GM12878 (cell line): Measurements from ENCODE around the gene SPATA6. TPM values are rescaled to one million over a fixed set of nuclear protein-coding genes. Genes with fewer than 3 reads are reported as not detected.

Source experiments
- ATAC-seq: fragments of 200-7000 bp; cut with Tn5 transposase; 3 replicates; pipeline ENCODE4 v1.9.1; 2020; ENCODE audit warnings: mild to moderate bottlenecking, moderate library complexity
- BruUV-seq: library from RNA; stranded (reverse); fragments of 400-500 nt; replicated peaks from 2 replicates; lab custom pipeline; 2021; lab: Mats Ljungman, UMichigan
- CTCF ChIA-PET: fragments of 300-600 bp; sonication (Branson Sonifier 250); formaldehyde crosslinking; extraction: SDS; loops from one replicate; lab custom pipeline; 2021; ENCODE audit warnings: inconsistent platforms; lab: Yijun Ruan, JAX
- POLR2A ChIA-PET: fragments of 350-600 bp; formaldehyde crosslinking; extraction: SDS; loops from one replicate; lab custom pipeline; 2021; ENCODE audit warnings: inconsistent platforms; lab: Charles Lee
- RAD21 ChIA-PET: fragments of 300-600 bp; sonication (Branson Sonifier 250); formaldehyde crosslinking; loops from one replicate; lab custom pipeline; 2023; ENCODE audit warnings: antibody characterized with exemption; ENCODE audit not compliant: unreplicated experiment; lab: Charles Lee
- SMC1A ChIA-PET: fragments of 300-600 bp; sonication (Branson Sonifier 250); formaldehyde crosslinking; loops from one replicate; lab custom pipeline; 2023; ENCODE audit not compliant: unreplicated experiment, uncharacterized antibody; lab: Charles Lee
- DNase-seq: peaks from one replicate; pipeline ENCODE4 v3.0.0-alpha.2; 2011; ENCODE audit warnings: low read depth, low spot score
- FAIRE-seq: peaks from 3 replicates; lab custom pipeline; 2011; peaks lifted over from hg19 to GRCh38; lab: Jason Lieb, UNC
- H2AFZ ChIP-seq: 2 replicates; pipeline ENCODE4 v1.6.0; 2011; ENCODE audit warnings: low read depth, low read length, control low read depth; ENCODE audit not compliant: control insufficient read depth
- H3K27ac ChIP-seq: 2 replicates; pipeline ENCODE4 v1.5.1; 2011; ENCODE audit warnings: control low read depth; ENCODE audit not compliant: control insufficient read depth, insufficient read depth
- H3K27me3 ChIP-seq, 2 experiments: replicated peaks in 1 of 2; 2 replicates each; pipeline versions ENCODE4 v1.6.0 to v1.6.1; 2011; ENCODE audit warnings: low read length in 1 of 2; ENCODE audit not compliant: control insufficient read depth in 2 of 2, insufficient read depth in 2 of 2
- H3K36me3 ChIP-seq, 2 experiments: 2 replicates each; pipeline ENCODE4 v1.5.1; 2011; ENCODE audit warnings: low read length in 1 of 2; ENCODE audit not compliant: control insufficient read depth in 2 of 2, insufficient read depth in 2 of 2
- H3K4me1 ChIP-seq: 2 replicates; pipeline ENCODE4 v1.6.1; 2011; ENCODE audit warnings: mild to moderate bottlenecking, low read length, moderate library complexity, mixed read lengths; ENCODE audit not compliant: control insufficient read depth, insufficient read depth
- H3K4me2 ChIP-seq: 2 replicates; pipeline ENCODE4 v1.6.0; 2011; ENCODE audit warnings: control low read depth; ENCODE audit not compliant: control insufficient read depth, insufficient read depth
- H3K4me3 ChIP-seq: fragments of 200-600 bp; sonication (generic); 2 replicates; pipeline ENCODE4 v1.5.1; 2016
- H3K79me2 ChIP-seq: 2 replicates; pipeline ENCODE4 v1.6.0; 2011; ENCODE audit warnings: low read length; ENCODE audit not compliant: control insufficient read depth, insufficient read depth
- H3K9ac ChIP-seq: 2 replicates; pipeline ENCODE4 v1.8.0; 2011; ENCODE audit warnings: low read length, control low read depth, mixed read lengths; ENCODE audit not compliant: control insufficient read depth, insufficient read depth
- H3K9me3 ChIP-seq: replicated peaks from 3 replicates; pipeline ENCODE4 v1.5.1; 2011; ENCODE audit warnings: mild to moderate bottlenecking, low read length; ENCODE audit not compliant: control insufficient read depth, insufficient read depth
- H4K20me1 ChIP-seq: 2 replicates; pipeline ENCODE4 v1.6.0; 2011; ENCODE audit not compliant: control insufficient read depth, insufficient read depth
- BHLHE40 ChIP-seq, 2 experiments: fragments of 450-650 bp in 1 of 2; IDR thresholded peaks; 2 replicates each; pipeline ENCODE4 v1.6.1; 2011 to 2017; ENCODE audit warnings: low read depth in 2 of 2, borderline replicate concordance in 1 of 2, improper control_type of control experiment in 1 of 2, low read length in 1 of 2, mild to moderate bottlenecking in 1 of 2
- CBFB ChIP-seq: IDR thresholded peaks from 2 replicates; pipeline ENCODE4 v1.6.1; 2016; ENCODE audit warnings: antibody characterized with exemption, low read depth
- CHD4 ChIP-seq: fragments of 200-600 bp; sonication (generic); IDR thresholded peaks from 2 replicates; pipeline ENCODE4 v1.6.1; 2016; ENCODE audit warnings: mild to moderate bottlenecking
- ESRRA ChIP-seq: IDR thresholded peaks from 2 replicates; pipeline ENCODE4 v1.6.1; 2012; ENCODE audit warnings: mild to moderate bottlenecking, low read length, improper control_type of control experiment
- HCFC1 ChIP-seq: fragments of 150-350 bp; IDR thresholded peaks from 2 replicates; pipeline ENCODE4 v1.6.1; 2014; ENCODE audit warnings: low read length
- HDGF ChIP-seq: fragments of 450-650 bp; IDR thresholded peaks from 2 replicates; pipeline ENCODE4 v1.6.1; 2016; ENCODE audit warnings: antibody characterized with exemption
- KLF5 ChIP-seq: fragments of 450-650 bp; IDR thresholded peaks from 2 replicates; pipeline ENCODE4 v1.6.1; 2014; ENCODE audit warnings: mild to moderate bottlenecking; ENCODE audit not compliant: partially characterized antibody
- NFXL1 ChIP-seq: fragments of 450-650 bp; IDR thresholded peaks from 2 replicates; pipeline ENCODE4 v1.6.1; 2017; ENCODE audit warnings: antibody characterized with exemption, mild to moderate bottlenecking, borderline replicate concordance
- PML ChIP-seq: IDR thresholded peaks from 2 replicates; pipeline ENCODE4 v1.6.1; 2012; ENCODE audit warnings: low read length, inconsistent platforms
- POU2F2 ChIP-seq: IDR thresholded peaks from 3 replicates; pipeline ENCODE4 v1.6.1; 2011; ENCODE audit warnings: low read depth, mild to moderate bottlenecking, low read length, borderline replicate concordance
- RUNX3 ChIP-seq: IDR thresholded peaks from 2 replicates; pipeline ENCODE4 v1.6.1; 2012; ENCODE audit warnings: low read length, inconsistent platforms
- SREBF2 ChIP-seq: IDR thresholded peaks from 2 replicates; pipeline ENCODE4 v1.6.1; 2012; ENCODE audit warnings: mild to moderate bottlenecking, low read length
- TCF3 ChIP-seq: IDR thresholded peaks from 2 replicates; pipeline ENCODE4 v1.6.1; 2012; ENCODE audit warnings: low read depth, mild to moderate bottlenecking, low read length, borderline replicate concordance; ENCODE audit not compliant: insufficient read depth
- YBX1 ChIP-seq: fragments of 450-650 bp; IDR thresholded peaks from 2 replicates; pipeline ENCODE4 v1.6.1; 2016; ENCODE audit warnings: antibody characterized with exemption
- ZNF384 ChIP-seq: IDR thresholded peaks from 2 replicates; pipeline ENCODE4 v1.6.1; 2012; ENCODE audit warnings: low read depth, mild to moderate bottlenecking, low read length, improper control_type of control experiment, borderline replicate concordance
- WGBS: methylation state at CpG from one replicate; pipeline ENCODE4 v1.1.6; 2016; ENCODE audit warnings: low lambda C conversion rate; ENCODE audit not compliant: insufficient replicate concordance, insufficient coverage; ENCODE audit errors: missing lambda C conversion rate; 5-methylcytosine and 5-hydroxymethylcytosine counted together
- in situ Hi-C: fragments of 300-500 bp; cut with MboI; formaldehyde crosslinking; loops from 9 replicates; pipeline ENCODE4 v1.14.3; 2018; ENCODE audit warnings: mixed read lengths
- intact Hi-C: fragments of 100-400 bp; cut with micrococcal nuclease; formaldehyde crosslinking; loops from one replicate; pipeline ENCODE4 v1.14.2; 2022; ENCODE audit not compliant: unreplicated experiment
- polyA plus RNA-seq, 11 experiments: library from polyadenylated mRNA; depleted of rRNA in 4 of 11; unstranded in 6 of 11; stranded (reverse) in 5 of 11; fragments of >200 nt; fragmentation: Nextera tagmentation in 4 of 11; fragmentation: Illumina TruSeq in 1 of 11; extraction: Ambion mirVana in 4 of 11; extraction: Trizol in 1 of 11; gene quantifications; 1 replicate in 1 of 11; 2 replicates in 10 of 11; pipeline versions ENCODE4 v1.2.1 to v1.2.3, GENCODE V29; 2011 to 2016; ENCODE audit warnings: inconsistent platforms in 2 of 11, missing spikeins in 2 of 11, low read depth in 1 of 11
- total RNA-seq, 4 experiments: library from RNA; depleted of rRNA in 3 of 4; stranded (reverse); fragments of >200 nt in 3 of 4; fragmentation: Illumina TruSeq in 1 of 4; extraction: Trizol in 1 of 4; gene quantifications; 2 replicates each; pipeline versions ENCODE4 v1.2.1 to v1.2.3, GENCODE V29; 2013 to 2021
- TF ChIP-seq, protein P1 (sequence below): IDR thresholded peaks from 2 replicates; pipeline ENCODE4 v1.6.1; 2012; ENCODE audit warnings: low read depth, low read length, improper control_type of control experiment
- TF ChIP-seq, protein P2 (sequence below): fragments of 450-650 bp; IDR thresholded peaks from 2 replicates; pipeline ENCODE4 v1.6.1; 2014; ENCODE audit warnings: mild to moderate bottlenecking
- TF ChIP-seq, protein P3 (sequence below): IDR thresholded peaks from 2 replicates; pipeline ENCODE4 v1.6.1; 2012; ENCODE audit warnings: low read length, inconsistent platforms

The SPATA6 gene
- total and polyA plus RNA-seq, 10 of the 15 experiments (the other 5 are each of a cell fraction or from before 2014, with no cell fraction given) = 0.29 TPM; not detected in 9

DNA sequence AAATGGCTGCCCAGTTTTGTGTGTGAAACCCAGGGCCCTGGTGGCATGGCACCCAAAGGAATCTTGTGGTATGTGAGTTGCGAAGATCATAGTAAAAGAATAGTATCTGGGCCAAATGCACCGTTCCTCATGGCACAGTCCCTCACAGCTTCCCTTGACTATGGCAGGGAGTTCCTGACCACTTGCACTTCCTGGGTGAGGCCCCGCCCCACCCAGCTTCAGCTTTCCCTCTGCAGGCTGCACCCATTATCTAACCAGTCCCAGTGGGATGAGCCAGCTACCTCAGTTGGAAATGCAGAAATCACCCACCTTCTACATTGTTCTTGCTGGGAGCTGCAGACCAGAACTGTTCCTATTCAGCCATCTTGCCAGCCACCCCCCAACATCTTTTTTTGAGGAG is 186.5 kb downstream of the SPATA6 start:
- TF ChIP-seq KLF5 (no peak), ZNF384 (no peak), HDGF (no peak), NFXL1 (no peak), YBX1 (no peak), SREBF2 (no peak), POU2F2 (no peak), PML (no peak), ESRRA (no peak), CHD4 (no peak), BHLHE40 (IDR thresholded peaks at IDR 0.05; ENCODE audit: borderline replicate concordance in 1 of 2, low read depth in 2 of 2, low read length in 1 of 2) (no peak), CBFB (no peak), TCF3 (no peak), HCFC1 (no peak), RUNX3 (no peak)
- TF ChIP-seq, protein P1, sequence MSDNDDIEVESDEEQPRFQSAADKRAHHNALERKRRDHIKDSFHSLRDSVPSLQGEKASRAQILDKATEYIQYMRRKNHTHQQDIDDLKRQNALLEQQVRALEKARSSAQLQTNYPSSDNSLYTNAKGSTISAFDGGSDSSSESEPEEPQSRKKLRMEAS = no peak
- TF ChIP-seq, protein P2, sequence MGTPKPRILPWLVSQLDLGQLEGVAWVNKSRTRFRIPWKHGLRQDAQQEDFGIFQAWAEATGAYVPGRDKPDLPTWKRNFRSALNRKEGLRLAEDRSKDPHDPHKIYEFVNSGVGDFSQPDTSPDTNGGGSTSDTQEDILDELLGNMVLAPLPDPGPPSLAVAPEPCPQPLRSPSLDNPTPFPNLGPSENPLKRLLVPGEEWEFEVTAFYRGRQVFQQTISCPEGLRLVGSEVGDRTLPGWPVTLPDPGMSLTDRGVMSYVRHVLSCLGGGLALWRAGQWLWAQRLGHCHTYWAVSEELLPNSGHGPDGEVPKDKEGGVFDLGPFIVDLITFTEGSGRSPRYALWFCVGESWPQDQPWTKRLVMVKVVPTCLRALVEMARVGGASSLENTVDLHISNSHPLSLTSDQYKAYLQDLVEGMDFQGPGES = no peak
- TF ChIP-seq, protein P3, sequence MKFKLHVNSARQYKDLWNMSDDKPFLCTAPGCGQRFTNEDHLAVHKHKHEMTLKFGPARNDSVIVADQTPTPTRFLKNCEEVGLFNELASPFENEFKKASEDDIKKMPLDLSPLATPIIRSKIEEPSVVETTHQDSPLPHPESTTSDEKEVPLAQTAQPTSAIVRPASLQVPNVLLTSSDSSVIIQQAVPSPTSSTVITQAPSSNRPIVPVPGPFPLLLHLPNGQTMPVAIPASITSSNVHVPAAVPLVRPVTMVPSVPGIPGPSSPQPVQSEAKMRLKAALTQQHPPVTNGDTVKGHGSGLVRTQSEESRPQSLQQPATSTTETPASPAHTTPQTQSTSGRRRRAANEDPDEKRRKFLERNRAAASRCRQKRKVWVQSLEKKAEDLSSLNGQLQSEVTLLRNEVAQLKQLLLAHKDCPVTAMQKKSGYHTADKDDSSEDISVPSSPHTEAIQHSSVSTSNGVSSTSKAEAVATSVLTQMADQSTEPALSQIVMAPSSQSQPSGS = no peak
- H3K4me3 ChIP-seq = no peak overlapping the region
- WGBS = 18% methylated on average over 3 of the region's 3 CpGs
- no peak for DNase-seq
- intact Hi-C loops (no loop called here), in situ Hi-C loops (no loop called here)
- no peaks in the 10 kb centered on the region for H3K36me3 ChIP-seq
- no peak for ATAC-seq
- no peak overlapping the region for H3K4me2 ChIP-seq
- no peak overlapping the region for H3K9ac ChIP-seq
- RAD21 ChIA-PET = no interaction called here
- no peaks in the 10 kb centered on the region for H3K4me1 ChIP-seq
- no peaks in the 10 kb centered on the region for H3K79me2 ChIP-seq
- no peak overlapping the region for H3K27ac ChIP-seq
- no TSS peak for BruUV-seq
- POLR2A ChIA-PET = no interaction called here
- no peaks in the 10 kb centered on the region for H3K9me3 ChIP-seq
- SMC1A ChIA-PET = interaction anchor here (0.7 to 1.0 kb wide), 2 partner anchors 76 to 1057 kb away, joined by 3 read pairs; no protein-coding TSS in a partner anchor
- H2AFZ ChIP-seq = no peak overlapping the region
- no peaks in the 10 kb centered on the region for H3K27me3 ChIP-seq
- CTCF ChIA-PET = no interaction called here
- FAIRE-seq = no peak
- H4K20me1 ChIP-seq = no peaks in the 10 kb centered on the region
